Skin of body (tissue), 2 donors: ENCODE results near the gene PCYT2. TPM values are rescaled to one million over a fixed set of nuclear protein-coding genes. Genes with fewer than 3 reads are reported as not detected.
"Not testable (repeated sequence)": the region's sequence is repeated elsewhere in the genome, so short reads cannot be mapped to it uniquely, and the experiment has no call there.

Source experiments
- DNase-seq: peaks from one replicate; lab custom pipeline; 2025; lab: John Stamatoyannopoulos, UW
- total RNA-seq: library from RNA; depleted of rRNA; stranded (reverse); fragments of >200 nt; gene quantifications from one replicate; pipeline ENCODE4 v1.2.3, GENCODE V29; 2014

PCYT2 gene
- total RNA-seq = 18.6 TPM

- peak; percentile 67 for DNase-seq
Measured at GRCh38 chr17:81911277-81911961, at the start of gene PCYT2. PCYT2 (minus strand) TSS chr17:81911399; CDS start chr17:81911355, 44 bp downstream.

- DNase-seq = no peak
Measured at GRCh38 chr17:81960130-81960958, 49.1 kb upstream of the PCYT2 start.

GRCh38 chr17:81959362-81960129 is 48.3 kb upstream of the PCYT2 start:
- DNase-seq = no peak

DNA sequence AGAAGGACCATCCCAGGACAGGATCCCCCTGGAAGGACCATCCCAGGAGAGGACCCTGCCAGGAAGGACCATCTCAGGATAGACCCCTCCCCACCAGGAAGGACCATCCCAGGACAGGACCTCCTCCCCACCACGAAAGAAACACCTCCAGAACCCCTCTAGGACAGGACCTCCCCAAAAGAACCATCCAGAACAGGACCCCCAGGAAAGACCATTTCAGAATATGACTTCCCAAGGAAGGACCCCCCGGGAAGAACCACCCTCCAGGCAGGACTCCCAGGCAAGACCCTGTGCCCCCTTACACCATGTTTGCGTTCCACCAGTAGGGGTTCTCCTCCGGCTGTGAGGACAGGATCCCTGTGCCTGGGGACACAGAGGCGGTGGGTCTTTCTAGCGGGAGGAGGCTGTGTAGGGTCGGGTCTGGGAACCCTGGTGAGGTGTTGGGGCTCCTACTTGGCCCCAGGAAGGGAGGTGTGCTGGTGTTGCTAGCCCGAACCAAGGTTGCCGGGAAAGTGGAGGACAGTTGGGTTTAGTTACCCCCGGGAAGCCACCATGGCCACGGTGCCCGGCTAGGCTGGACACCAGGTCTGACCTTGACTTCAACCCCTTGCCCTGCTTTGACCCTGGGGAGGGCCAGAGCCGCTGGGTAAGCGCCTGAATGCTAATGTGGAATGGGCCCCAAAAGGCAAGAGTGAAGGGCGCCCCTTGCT is 47.6 kb upstream of the PCYT2 start:
- no peak for DNase-seq

DNA sequence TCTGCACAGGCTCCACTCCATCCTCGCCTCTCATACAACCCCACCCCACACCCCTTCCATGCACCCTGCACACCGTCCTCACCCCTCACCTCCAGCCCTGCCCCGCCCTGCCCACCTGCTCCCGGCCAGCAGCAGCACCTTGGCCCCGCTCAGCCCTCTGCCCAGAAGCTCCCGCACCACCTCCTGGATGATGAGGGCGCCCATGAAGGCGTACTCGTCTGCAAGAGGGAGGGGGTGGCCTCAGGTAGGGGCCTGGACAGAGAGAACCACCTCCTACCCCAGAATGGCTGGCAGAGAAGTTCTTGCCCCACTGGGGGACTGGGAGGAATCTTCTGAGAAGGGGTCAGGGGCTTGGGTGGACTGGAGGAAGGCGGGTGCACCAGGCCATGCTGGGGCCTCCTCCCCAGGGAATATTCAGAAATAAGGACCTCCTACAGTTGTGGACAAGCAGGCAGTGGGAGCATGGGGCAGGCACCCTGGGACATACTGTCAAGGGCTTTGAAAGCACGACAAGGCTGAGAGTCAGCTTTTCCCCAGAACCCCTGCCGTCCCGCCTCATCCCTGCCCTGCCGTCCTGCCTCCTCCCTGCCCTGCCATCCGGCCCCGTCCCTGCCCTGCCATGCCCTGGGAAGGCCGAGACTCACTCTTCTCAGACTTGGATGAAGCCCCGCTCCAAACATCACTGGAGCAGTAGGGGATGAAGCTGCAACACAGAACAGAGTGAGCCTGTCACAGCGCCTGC is 46.7 kb upstream of the PCYT2 start:
- DNase-seq = no peak

DNA sequence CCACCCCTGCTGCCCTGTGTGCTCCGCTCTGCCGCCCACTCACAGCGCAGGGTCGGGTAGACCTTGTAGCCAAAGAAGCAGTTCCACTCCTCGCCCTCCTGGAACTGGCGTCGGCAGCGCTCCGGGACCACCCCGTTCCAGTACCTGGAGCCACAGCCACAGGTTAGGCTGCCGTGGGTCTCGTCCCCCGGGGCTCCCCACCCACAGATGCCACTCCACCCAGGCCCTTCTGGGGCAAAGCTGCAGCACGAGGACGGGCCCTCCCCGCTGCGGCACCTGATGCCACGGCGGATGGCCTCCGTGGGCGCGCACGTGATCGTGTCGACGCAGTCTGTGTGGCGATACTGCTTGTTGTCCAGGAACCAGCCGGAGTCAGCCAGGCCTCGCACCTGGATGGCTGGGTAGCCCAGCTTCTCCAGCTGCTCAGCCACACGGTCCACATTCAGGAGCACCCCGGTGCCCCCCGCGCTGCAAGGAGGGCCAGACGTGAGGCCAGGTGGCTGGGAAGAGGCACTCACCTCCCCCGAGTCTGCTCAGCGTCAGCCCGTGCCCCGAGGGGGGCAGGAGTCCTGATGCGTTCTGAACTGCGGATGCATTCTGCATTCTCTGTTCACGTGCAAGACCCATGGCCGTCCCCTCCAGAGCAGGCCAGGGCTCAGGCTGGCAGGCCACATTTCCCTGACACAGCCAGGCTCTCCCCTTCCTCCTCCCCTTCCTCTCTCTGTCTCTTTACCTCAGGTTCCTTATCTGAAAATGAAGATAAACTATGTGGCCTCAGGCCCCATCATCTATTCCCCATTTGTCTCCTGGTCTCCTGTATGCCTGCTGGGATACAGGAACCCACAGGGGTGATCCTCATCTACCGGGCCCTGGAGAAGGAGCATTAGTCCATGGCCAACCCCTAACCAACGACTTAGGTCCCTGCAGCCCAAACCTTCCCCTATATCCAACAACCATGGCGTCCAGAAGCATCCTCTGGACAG is 45.7 kb upstream of the PCYT2 start:
- no peak for DNase-seq

DNA sequence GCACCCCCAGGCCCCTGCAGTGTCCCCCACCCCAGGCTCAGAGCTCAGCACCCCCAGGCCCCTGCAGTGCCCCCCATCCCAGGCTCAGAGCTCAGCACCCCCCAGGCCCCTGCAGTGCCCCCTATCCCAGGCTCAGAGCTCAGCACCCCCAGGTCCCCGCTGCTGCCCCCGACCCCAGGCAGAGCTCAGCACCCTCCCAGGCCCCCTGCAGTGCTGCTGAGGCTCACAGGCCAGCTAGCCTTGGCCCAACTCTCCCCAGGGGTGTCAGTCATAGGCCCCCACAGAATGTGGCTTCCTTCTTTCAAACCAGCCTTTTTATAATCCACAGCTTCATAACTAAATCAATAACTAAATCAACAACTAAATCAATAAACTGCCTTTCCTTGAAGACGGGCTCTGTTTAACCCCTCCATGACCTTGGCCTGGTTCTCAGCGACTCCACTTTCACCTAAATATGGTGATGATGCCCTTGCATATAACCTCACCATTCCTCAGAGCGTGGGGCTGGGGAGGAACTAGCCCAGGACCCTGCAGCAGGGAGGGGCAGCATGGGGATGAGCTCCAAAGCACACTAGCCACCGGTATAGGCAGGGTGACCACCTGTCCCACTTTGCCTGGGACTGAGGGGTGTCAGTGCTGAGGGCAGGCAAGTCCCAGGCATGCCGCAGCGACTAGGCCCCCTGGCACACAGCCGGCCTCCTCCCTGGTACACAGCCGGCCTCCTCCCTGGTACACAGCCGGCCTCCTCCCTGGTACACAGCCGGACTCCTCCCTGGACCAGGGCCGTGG is 44.8 kb upstream of the PCYT2 start:
- DNase-seq = no peak

DNA sequence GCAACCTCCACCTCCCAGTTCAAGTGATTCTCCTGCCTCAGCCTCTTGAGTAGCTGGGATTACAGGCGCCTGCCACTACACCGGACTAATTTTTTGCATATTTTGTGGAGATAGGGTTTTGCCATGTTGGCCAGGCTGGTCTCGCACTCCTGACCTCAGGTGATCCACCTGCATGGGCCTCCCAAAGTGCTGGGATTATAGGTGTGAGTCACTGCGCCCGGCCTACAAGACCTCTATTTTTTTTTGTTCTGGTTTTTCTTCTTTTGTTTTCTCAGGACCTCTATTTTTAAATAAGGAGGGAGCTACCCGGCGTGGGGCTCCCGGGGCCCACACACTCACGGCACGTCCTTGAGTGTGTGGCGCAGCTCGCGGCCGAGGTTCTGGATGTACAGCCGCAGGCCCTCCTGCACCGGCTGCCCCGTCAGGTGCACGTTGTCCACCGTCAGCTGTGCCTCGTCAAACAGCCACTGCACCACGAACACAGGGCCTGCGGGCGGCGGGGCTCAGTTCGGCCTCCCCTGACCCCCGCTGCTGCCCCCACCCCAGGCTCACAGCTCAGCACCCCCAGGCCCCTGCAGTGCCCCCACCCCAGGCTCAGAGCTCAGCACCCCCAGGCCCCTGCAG is 44.0 kb upstream of the PCYT2 start:
- no peak for DNase-seq

- DNase-seq = no peak
Measured at GRCh38 chr17:81954131-81955057, 43.2 kb upstream of the PCYT2 start.

DNA sequence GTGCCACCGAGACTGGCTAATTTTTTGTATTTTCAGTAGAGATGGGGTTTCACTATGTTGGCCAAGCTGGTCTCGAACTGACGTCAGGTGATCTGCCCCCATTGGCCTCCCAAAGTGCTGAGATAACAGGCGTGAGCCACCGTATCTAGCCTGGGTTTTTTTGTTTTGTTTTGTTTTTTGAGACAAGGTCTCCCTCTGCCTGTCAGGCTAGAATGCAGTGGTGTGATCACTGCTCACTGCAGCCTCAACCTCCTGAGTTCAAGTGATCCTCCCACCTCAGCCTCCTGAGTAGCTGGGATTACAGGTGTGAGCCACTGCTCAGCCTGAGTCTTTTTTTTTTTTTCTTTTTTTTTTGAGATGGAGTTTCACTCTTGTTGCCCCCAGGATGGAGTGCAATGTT is 42.2 kb upstream of the PCYT2 start:
- not testable (repeated sequence) for DNase-seq

DNA sequence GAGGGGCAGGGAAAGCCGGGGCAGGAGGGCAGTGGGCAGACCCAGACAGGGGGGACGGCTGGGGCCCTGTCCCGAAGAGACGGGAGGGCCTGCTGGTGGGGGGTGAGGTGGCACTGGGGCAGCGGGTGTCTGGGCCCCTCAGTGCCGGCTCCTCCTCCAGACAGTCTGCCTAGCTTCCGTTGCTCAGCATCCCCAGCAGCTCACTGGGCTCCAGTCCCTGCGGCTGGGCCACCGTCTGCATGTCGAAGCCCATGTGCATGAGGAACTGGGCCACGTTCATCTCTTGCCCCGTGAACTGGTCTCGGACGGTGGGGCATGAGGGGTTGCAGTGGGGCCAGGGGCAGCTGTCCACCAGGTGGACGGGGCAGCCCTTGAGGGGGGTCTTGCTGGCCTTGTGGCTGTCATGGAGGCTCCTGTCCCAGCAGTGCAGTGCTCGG is 41.6 kb upstream of the PCYT2 start:
- DNase-seq = no peak

DNA sequence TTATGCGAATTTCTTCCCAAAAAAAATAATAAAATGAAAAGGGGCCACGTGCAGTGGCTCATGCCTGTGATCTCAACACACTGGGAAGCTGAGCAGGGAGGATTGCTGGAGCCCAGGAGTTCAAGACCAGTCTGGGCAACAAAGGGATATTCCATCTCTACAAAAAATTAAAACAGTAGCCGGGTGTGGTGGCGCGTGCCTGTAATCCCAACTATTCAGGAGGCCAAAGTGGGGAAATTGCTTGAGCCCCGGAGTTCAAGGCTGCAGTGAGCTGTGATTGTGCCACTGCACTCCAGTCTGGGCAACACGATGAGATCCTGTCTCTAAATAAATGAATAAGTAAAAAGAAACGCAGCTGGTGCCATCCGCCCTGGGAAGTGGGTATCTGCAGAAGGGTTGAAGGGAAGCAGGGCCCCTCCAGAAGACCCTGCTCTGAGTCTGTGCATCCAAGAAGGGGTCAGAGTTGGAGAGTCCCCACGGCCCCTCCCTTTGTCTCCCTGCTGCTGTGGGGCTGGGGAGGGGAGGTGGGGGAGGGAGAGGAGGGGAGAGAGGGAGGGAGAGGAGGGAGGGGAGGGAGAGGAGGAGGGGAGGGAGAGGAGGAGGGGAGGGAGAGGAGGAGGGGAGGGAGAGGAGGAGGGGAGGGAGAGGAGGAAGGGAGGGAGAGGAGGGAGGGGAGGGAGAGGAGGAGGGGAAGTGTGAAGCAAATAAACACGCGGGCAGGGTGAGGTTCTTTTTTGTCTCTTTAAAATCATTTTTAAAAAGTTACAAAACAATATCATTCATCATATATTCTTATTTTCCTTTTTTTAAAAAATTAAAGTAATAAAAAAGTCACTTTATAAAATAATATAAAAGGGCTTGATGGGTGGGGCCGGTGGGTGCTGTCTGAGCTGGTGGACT is 40.8 kb upstream of the PCYT2 start:
- DNase-seq = no peak

GRCh38 chr17:81950501-81950900 is 39.3 kb upstream of the PCYT2 start:
- DNase-seq = no peak

DNA sequence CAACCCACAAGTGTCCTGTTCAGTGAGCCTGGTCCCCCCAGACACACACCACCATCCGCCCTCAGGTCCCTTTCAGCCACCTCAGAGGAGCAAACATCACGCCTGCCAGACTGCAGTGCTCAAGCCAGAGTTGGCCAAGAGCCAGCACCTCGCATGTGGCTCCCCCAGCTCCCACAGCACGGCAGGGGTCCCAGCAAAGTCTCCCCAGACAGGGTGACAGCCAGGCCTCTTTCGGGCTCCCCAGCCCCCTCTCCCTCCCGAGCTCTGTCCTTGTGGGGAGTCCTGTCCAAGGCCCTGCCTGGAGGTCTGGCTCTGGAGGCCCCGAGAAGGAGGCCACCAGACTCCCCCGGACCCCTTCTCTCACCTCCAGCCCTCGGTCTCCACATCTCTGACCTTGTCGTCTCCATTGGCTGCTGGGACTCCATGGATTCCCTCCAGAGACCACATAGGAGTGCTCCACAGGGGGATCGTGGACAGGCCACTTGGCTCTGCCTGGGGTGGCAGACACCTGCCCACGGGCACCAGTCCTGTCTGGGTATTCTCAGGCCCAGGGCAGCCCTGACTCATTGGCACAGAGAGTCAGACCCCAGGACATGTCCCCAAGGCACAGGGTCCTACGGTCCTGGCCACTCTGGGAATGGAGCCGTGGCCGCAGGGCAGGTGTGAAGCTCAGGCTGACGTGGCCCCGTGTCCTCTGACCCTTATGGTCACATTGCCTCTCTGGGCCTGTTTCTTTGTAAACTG is 37.6 kb upstream of the PCYT2 start:
- no peak for DNase-seq

DNA sequence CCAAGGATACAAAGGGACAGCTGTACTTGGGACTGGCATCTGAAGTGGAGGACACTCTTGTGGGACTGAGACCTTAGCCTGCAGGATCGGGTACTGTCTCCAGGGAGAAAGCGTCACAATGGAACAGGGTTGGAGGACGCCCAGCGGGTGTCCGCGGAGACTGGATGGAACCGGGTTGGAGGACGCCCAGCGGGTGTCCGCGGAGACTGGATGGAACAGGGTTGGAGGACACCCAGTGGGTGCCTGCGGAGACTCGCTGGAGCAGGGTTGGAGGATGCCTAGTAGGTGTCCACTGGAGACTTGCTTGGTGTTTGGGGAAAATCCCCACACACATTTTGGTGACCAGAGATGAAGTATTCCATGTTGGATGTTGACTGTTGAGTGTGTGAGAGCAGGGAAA is 36.0 kb upstream of the PCYT2 start, which contains the start of gene MYADML2:
Gene MYADML2 (minus strand): TSS at position 45 of the 400 bp plus-strand sequence. CDS start 5,492 bp downstream, outside the sequence.
- DNase-seq = no peak
